Activated naive CD8-positive, alpha-beta T cell treated with anti-CD3 and anti-CD28 coated beads, Interleukin-2, amount 50 U/mL, for 24 hours (primary cell): ENCODE data around the gene CTBP2.
A peak's percentile ranks its signal among the peaks of the same experiment; 100 is the strongest.
"Not testable (repeated sequence)": the region's sequence is repeated elsewhere in the genome, so short reads cannot be mapped to it uniquely, and the experiment has no call there.

Experiments used
- ATAC-seq: fragments of 150-1000 bp; cut with Tn5 transposase; one replicate; pipeline ENCODE4 v1.10.0; 2021
- DNase-seq: peaks from one replicate; pipeline ENCODE4 v3.0.0; 2021
- H3K27ac Mint-ChIP-seq: one replicate; pipeline ENCODE4 v1.8.0; 2021; ENCODE audit warnings: mild to moderate bottlenecking, mixed read lengths
- H3K27me3 Mint-ChIP-seq: one replicate; pipeline ENCODE4 v1.8.0; 2021; ENCODE audit warnings: mixed read lengths
- H3K36me3 Mint-ChIP-seq: one replicate; pipeline ENCODE4 v1.8.0; 2021; ENCODE audit warnings: low read depth, mixed read lengths
- H3K4me1 Mint-ChIP-seq: one replicate; pipeline ENCODE4 v1.8.0; 2021; ENCODE audit warnings: mixed read lengths
- H3K4me3 Mint-ChIP-seq: one replicate; pipeline ENCODE4 v1.8.0; 2021; ENCODE audit warnings: mild to moderate bottlenecking, moderate library complexity, mixed read lengths
- H3K9me3 Mint-ChIP-seq: one replicate; pipeline ENCODE4 v1.8.0; 2021; ENCODE audit warnings: mixed read lengths

CTBP2 gene

DNA sequence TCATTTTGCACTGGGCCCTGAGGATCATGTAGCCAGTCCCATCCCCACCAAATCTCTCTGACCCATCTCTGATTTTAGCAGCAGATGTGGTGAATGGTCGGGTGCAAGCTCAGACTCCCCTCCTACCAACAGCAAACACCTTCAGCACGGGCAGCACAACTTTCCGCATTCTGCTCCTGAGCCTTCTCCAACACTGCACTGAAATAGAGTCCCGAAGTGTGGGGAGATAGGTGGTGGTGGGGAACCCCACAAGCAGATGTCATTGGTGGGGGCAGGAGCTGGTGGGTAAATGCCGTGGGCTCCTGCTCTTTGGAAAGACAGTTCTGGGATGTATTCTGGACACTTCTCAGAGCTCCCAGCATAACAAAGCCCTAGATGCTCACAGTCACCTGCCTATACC is 9.6 kb upstream of the CTBP2 start:
- Mint-ChIP-seq H3K4me3 (no peak overlapping the region), H3K4me1 (no peaks in the 10 kb centered on the region), H3K27me3 (peaks cover 12% of the 10 kb centered on the region), H3K27ac (no peak overlapping the region), H3K9me3 (no peaks in the 10 kb centered on the region), H3K36me3 (no peaks in the 10 kb centered on the region)
- DNase-seq (no peak), ATAC-seq (no peak)

DNA sequence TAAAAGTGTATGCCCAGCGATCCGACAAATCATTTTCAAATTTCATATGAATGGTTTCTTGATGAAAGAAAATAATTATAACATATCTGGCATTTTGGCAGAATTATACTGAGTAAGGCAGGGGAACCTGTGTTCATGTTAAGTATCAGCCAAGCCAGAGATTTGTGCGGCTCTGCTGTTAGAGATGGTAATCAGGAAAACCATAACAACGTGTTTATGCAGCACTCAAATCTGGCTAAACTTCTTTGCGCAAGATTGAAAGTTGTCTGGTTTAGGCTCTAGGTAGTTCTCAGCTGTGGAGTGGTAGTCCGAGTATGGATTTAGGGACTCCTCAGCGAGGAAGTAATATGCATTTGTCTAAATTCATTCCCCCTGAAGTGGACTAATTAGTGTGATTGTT is 8.9 kb upstream of the CTBP2 start:
- ATAC-seq (no peak), DNase-seq (no peak)
- Mint-ChIP-seq H3K27me3 (peaks cover 12% of the 10 kb centered on the region), H3K9me3 (no peaks in the 10 kb centered on the region), H3K36me3 (no peaks in the 10 kb centered on the region), H3K27ac (no peak overlapping the region), H3K4me3 (no peak overlapping the region), H3K4me1 (no peaks in the 10 kb centered on the region)

DNA sequence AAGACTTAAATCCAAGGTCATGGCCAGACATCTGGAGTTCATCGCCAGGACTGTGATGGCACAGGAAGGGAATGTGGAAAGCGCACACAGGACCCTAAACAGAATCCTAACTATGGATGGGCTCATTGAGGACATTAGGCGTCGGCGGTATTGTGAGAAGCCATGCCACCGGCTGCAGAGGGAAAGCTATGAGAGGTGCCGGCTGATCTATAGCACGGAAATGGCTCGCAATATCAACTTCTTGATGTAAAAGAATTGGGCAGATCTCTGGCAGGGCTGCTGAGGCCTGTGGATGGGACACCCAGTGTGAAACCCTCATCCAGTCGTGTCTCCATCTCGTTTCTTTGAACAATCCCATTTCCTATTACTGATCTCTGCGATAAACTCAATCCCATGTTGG is 6.3 kb upstream of the CTBP2 start:
- no peaks in the 10 kb centered on the region for H3K9me3 Mint-ChIP-seq
- no peaks in the 10 kb centered on the region for H3K36me3 Mint-ChIP-seq
- H3K27me3 Mint-ChIP-seq: peaks cover 19% of the 10 kb centered on the region
- H3K4me1 Mint-ChIP-seq: no peaks in the 10 kb centered on the region
- no peak for DNase-seq
- no peak overlapping the region for H3K4me3 Mint-ChIP-seq
- H3K27ac Mint-ChIP-seq: no peak overlapping the region
- ATAC-seq: no peak

DNA sequence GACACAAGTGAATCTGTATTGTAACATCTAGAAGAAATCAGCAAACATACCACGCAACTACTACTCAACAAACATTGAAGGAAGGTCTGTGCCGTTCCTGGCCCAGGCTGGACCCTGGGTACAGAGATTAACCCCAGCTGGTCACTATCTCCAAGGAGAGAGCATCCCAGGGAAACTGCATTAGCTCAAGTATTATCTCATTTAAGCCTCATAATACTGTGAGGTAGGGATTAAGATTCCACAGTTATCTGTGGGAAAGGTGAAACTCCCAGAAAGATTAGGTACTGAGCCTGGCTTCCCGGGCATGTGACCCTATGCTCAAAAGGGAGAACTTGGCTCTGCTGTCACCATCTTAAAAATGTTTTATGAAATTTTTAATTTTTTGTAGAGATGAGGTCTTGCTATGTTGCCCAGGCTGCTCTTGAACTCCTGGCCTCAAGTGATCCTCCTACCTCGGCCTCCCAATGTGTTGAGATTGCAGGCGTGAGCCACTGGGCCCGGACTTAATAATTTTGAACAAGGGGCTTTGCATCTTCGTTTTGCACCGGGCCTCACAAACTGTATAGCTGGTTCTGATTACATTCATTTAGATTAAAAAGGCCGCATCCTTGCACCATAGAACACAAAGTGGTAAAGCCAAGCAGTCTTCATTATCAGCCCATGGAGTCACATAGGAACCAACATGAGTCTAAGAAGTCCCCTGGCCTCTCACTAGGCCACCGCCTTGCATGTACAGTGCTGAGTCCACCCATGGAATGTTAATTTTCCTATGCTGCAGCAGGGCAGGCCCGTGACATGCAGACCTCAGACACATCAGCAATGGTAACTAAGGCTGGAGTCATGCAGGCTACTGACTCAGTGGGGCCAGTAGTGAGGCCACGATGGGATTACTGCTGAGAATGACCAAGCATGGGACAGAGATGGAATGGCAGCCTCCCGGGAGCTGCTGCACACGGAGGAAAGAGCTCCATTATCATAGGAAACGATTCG is 5.5 kb upstream of the CTBP2 start:
- Mint-ChIP-seq H3K9me3 (no peaks in the 10 kb centered on the region), H3K4me3 (no peak overlapping the region), H3K27ac (no peak overlapping the region), H3K4me1 (peaks cover 2% of the 10 kb centered on the region), H3K36me3 (no peaks in the 10 kb centered on the region), H3K27me3 (peaks cover 22% of the 10 kb centered on the region)
- no peak for ATAC-seq
- DNase-seq: no peak

DNA sequence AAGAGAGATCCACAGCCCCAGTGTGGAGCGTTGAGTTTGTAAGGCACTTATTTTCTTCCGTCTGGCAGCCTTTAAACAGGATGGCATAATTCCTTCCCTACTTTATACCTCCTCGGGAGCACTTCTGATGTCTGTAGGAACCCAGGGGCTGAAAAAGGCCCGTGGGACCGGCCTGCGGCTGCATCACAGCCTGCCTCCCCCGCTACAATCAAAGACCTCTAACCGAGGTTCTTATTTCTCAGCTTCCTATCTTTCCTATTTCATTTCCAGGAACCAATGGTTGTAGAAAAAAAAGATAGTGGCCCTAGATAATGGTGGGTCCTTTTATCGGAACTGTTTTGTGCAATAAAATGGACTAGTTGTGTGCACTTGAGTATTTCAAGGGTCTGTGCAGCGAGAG is 4.1 kb upstream of the CTBP2 start:
- Mint-ChIP-seq H3K4me3 (no peak overlapping the region), H3K4me1 (peaks cover 2% of the 10 kb centered on the region), H3K36me3 (no peaks in the 10 kb centered on the region), H3K27me3 (peaks cover 27% of the 10 kb centered on the region), H3K27ac (no peak overlapping the region), H3K9me3 (no peaks in the 10 kb centered on the region)
- no peak for ATAC-seq
- no peak for DNase-seq

DNA sequence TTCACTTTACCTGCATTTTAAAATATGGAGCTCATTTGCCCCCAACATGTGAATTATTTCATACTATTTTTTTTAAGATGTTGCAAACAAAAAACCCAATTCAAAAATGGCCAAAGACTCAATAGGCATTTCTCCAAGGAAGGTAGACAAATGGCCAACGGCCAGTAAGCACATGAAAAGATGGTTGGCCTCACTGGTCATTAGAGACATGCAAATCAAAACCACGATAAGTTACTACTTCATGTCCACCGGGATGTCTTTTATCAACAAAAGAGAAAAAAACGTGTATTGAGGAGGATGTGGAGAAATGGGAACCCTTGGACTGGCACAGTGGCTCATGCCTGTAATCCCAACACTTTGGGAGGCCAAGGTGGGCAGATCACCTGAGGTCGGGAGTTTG is 3.4 kb upstream of the CTBP2 start:
- H3K36me3 Mint-ChIP-seq: no peaks in the 10 kb centered on the region
- no peak overlapping the region for H3K27ac Mint-ChIP-seq
- ATAC-seq (no peak), DNase-seq (no peak)
- H3K9me3 Mint-ChIP-seq: no peaks in the 10 kb centered on the region
- no peak overlapping the region for H3K4me3 Mint-ChIP-seq
- H3K4me1 Mint-ChIP-seq: peaks cover 2% of the 10 kb centered on the region
- peaks cover 27% of the 10 kb centered on the region for H3K27me3 Mint-ChIP-seq

GRCh38 chr10:125163312-125163711 is 2.9 kb upstream of the CTBP2 start:
- not testable (repeated sequence) for H3K4me1 Mint-ChIP-seq, H3K27ac Mint-ChIP-seq, H3K9me3 Mint-ChIP-seq, H3K4me3 Mint-ChIP-seq, ATAC-seq, DNase-seq, H3K36me3 Mint-ChIP-seq
- H3K27me3 Mint-ChIP-seq: peaks cover 30% of the 10 kb centered on the region

GRCh38 chr10:125162120-125162931 is 2.0 kb upstream of the CTBP2 start:
- no peak for ATAC-seq
- Mint-ChIP-seq H3K9me3 (no peaks in the 10 kb centered on the region), H3K27ac (no peak overlapping the region), H3K4me1 (peaks cover 7% of the 10 kb centered on the region), H3K27me3 (peaks cover 38% of the 10 kb centered on the region), H3K36me3 (no peaks in the 10 kb centered on the region), H3K4me3 (no peak overlapping the region)
- DNase-seq: no peak

DNA sequence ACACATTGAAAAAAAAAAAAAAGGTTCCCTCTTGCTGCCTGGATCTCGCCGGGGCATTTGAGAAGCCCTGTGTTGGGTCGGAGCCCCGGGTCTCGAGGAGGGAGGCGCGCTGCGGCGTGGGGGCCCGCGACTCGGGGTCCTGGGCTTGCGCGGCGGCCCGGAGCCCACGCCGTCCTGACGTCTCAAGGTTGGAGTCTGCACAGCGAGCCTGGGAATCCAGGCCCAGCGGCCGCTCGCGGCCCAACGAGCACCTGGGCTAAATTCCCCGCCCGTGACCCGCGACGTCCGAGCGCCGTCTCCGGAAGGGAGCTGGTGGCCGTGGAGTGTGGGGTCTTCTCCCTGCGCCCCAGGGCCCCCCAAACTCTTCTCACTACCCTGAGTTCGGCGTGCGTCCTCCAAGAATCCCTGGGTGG is 1.4 kb upstream of the CTBP2 start:
- Mint-ChIP-seq H3K36me3 (no peaks in the 10 kb centered on the region), H3K4me1 (peaks cover 7% of the 10 kb centered on the region), H3K9me3 (no peaks in the 10 kb centered on the region), H3K4me3 (peak overlapping the region; percentile 26), H3K27me3 (peaks cover 44% of the 10 kb centered on the region), H3K27ac (no peak overlapping the region)
- ATAC-seq (no peak), DNase-seq (no peak)

- peak; percentile 38 for DNase-seq
- Mint-ChIP-seq H3K36me3 (no peaks in the 10 kb centered on the region), H3K27ac (no peak overlapping the region), H3K4me3 (peak overlapping the region; percentile 49), H3K4me1 (peaks cover 7% of the 10 kb centered on the region), H3K27me3 (peaks cover 47% of the 10 kb centered on the region), H3K9me3 (no peaks in the 10 kb centered on the region)
- ATAC-seq: peak; percentile 44
Measured at GRCh38 chr10:125160856-125161706, 718 bp upstream of the CTBP2 start.

- peaks cover 60% of the 10 kb centered on the region for H3K27me3 Mint-ChIP-seq
- no peak for ATAC-seq
- peak overlapping the region; percentile 55 for H3K4me3 Mint-ChIP-seq
- no peaks in the 10 kb centered on the region for H3K9me3 Mint-ChIP-seq
- peaks cover 7% of the 10 kb centered on the region for H3K4me1 Mint-ChIP-seq
- DNase-seq: peak; percentile 11
- no peak overlapping the region for H3K27ac Mint-ChIP-seq
- no peaks in the 10 kb centered on the region for H3K36me3 Mint-ChIP-seq
Measured at GRCh38 chr10:125159486-125159931, 854 bp downstream of the CTBP2 start.

GRCh38 chr10:125158601-125159485 is 1.5 kb downstream of the CTBP2 start:
- Mint-ChIP-seq H3K4me3 (peak overlapping the region; percentile 69), H3K36me3 (no peaks in the 10 kb centered on the region), H3K27ac (peak overlapping the region; percentile 52), H3K9me3 (no peaks in the 10 kb centered on the region), H3K27me3 (peaks cover 65% of the 10 kb centered on the region), H3K4me1 (peaks cover 9% of the 10 kb centered on the region)
- ATAC-seq (peak; percentile 31), DNase-seq (peak; percentile 10)

DNA sequence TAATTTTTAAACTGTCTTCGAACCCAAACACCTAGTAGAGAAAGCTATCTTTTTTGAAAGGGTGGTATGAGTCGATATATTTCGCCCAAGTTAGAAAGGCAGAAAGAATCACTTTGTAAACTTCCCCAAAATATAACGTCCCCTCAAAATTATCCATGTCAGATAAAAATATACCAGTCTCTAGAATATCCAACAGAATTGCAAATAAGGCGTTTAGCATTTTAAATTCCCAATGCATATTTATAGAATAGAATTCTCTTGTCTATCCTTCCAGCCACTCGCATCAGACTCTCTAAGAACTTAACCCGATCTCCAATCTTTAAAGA is 2.1 kb downstream of the CTBP2 start:
- H3K27me3 Mint-ChIP-seq: peaks cover 71% of the 10 kb centered on the region
- ATAC-seq: no peak
- H3K4me1 Mint-ChIP-seq: peaks cover 11% of the 10 kb centered on the region
- H3K27ac Mint-ChIP-seq: peak overlapping the region; percentile 52
- no peak for DNase-seq
- H3K4me3 Mint-ChIP-seq: peak overlapping the region; percentile 69
- H3K36me3 Mint-ChIP-seq: no peaks in the 10 kb centered on the region
- no peaks in the 10 kb centered on the region for H3K9me3 Mint-ChIP-seq
